GM13977 (cell line): ENCODE data around the gene CABP4.
"Not testable (repeated sequence)": the region's sequence is repeated elsewhere in the genome, so short reads cannot be mapped to it uniquely, and the experiment has no call there.

Experiments
- DNase-seq: peaks from one replicate; pipeline ENCODE4 v3.0.0; 2012; ENCODE audit warnings: low spot score
- CTCF ChIP-seq: IDR thresholded peaks from 2 replicates; pipeline ENCODE4 v1.5.1; 2012; ENCODE audit warnings: mild to moderate bottlenecking, control low read depth; ENCODE audit not compliant: insufficient read depth; ENCODE audit errors: extremely low read depth, missing control alignments
- in situ Hi-C: fragments of 300-500 bp; cut with MboI; formaldehyde crosslinking; loops from one replicate; pipeline ENCODE4 v1.12.0; 2022; ENCODE audit warnings: low sequenced_read_pairs, low pct_unique_long_range_greater_than_20kb, mixed read lengths, inconsistent platforms; ENCODE audit not compliant: unreplicated experiment

Gene CABP4

GRCh38 chr11:67468759-67469507 lies 13.8 kb downstream of the CABP4 start, which contains the start of gene TMEM134:
Gene TMEM134 (minus strand): TSS chr11:67469251. CDS start chr11:67469192, 59 bp downstream.
- TF ChIP-seq CTCF = peak; percentile 80
- DNase-seq = peak; percentile 97
- in situ Hi-C loops = loop anchor here (10.0 kb wide), 1 partner anchor 64 kb away; the partner anchor contains the start of genes PPP1CA and TBC1D10C

- DNase-seq = no peak
- in situ Hi-C loops = loop anchor here (10.0 kb wide), 1 partner anchor 65 kb away; the partner anchor contains the start of genes PPP1CA and TBC1D10C
Observed at GRCh38 chr11:67469508-67469811, 14.3 kb downstream of the CABP4 start.

GRCh38 chr11:67470337-67471002 lies 15.3 kb downstream of the CABP4 start:
- no peak for DNase-seq
- in situ Hi-C loops = no loop called here
- no peak for TF ChIP-seq CTCF

More at GRCh38 chr11:67469508-67469811, 14.3 kb downstream of the CABP4 start:
- TF ChIP-seq CTCF = no peak

GRCh38 chr11:67472882-67473281 lies 17.7 kb downstream of the CABP4 start:
- DNase-seq = no peak
- TF ChIP-seq CTCF = no peak
- in situ Hi-C loops = no loop called here

GRCh38 chr11:67476692-67477091 lies 21.5 kb downstream of the CABP4 start:
- in situ Hi-C loops = not testable (repeated sequence)

GRCh38 chr11:67477344-67478050 lies 22.3 kb downstream of the CABP4 start:
- DNase-seq, in situ Hi-C loops: not testable (repeated sequence)

More at GRCh38 chr11:67476692-67477091, 21.5 kb downstream of the CABP4 start:
- DNase-seq = not testable (repeated sequence)

- TF ChIP-seq CTCF = no peak
- in situ Hi-C loops = no loop called here
- no peak for DNase-seq
Observed at GRCh38 chr11:67482275-67482826, 27.2 kb downstream of the CABP4 start.
